Vagina (tissue), 2 donors: ENCODE data around the gene NPIPB6.

Experiments
- CTCF ChIP-seq, 3 experiments: fragments of 450-650 bp in 2 of 3; fragments of 200-600 bp in 1 of 3; sonication (generic) in 1 of 3; IDR thresholded peaks; one replicate each; pipeline ENCODE4 v1.5.1; 2017 to 2019; ENCODE audit warnings: antibody characterized with exemption in 3 of 3, mild to moderate bottlenecking in 2 of 3, moderate library complexity in 2 of 3
- POLR2AphosphoS5 ChIP-seq, 2 donors: sonication (generic); formaldehyde crosslinking; IDR thresholded peaks; one replicate each; pipeline ENCODE4 v1.9.0; 2017; ENCODE audit warnings: antibody characterized with exemption in 2 of 2, mild to moderate bottlenecking in 2 of 2, low read depth in 1 of 2; ENCODE audit not compliant: insufficient read depth in 1 of 2

DNA sequence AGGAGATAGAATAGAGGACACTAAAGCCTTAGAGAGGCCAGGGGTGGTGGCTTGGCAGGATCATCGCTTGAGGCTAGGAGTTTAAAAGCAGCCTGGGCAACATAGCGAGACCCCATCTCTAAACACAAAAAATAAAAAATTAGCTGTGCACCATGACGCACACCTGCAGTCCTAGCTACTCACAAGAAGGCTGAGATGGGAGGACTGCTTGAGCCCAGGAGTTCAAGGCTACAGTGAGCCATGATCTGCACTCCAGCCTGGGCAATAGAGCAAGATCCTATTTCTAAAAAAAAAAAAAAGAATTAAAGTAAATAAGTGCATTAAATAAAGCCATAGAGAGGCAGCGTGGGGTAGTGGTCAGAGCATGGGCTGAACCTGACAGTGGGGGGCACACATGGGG is 51.9 kb downstream of the NPIPB6 start:
- TF ChIP-seq CTCF (IDR thresholded peaks at IDR 0.05) = no peak
- TF ChIP-seq POLR2AphosphoS5 (IDR thresholded peaks at IDR 0.05; ENCODE audit: insufficient read depth in 1 of 2, low read depth in 1 of 2) = no peak
